D721Med (cell line): Measurements from ENCODE around the gene HS3ST2.
"Not testable (repeated sequence)": the region's sequence is repeated elsewhere in the genome, so short reads cannot be mapped to it uniquely, and the experiment has no call there.

Experiments
- DNase-seq: peaks from one replicate; pipeline ENCODE4 v3.0.0; 2011; ENCODE audit warnings: low spot score; ENCODE audit not compliant: insufficient read length
- FAIRE-seq: peaks from 2 replicates; lab custom pipeline; 2011; peaks lifted over from hg19 to GRCh38; lab: Jason Lieb, UNC
- CTCF ChIP-seq: IDR thresholded peaks from 2 replicates; pipeline ENCODE4 v1.5.1; 2012; ENCODE audit warnings: mild to moderate bottlenecking, control low read depth; ENCODE audit not compliant: insufficient read depth; ENCODE audit errors: missing control alignments

The HS3ST2 gene

GRCh38 chr16:22938647-22939046 is 124.7 kb downstream of the HS3ST2 start:
- no peak for DNase-seq

GRCh38 chr16:22939744-22940363 is 125.9 kb downstream of the HS3ST2 start:
- DNase-seq, FAIRE-seq: not testable (repeated sequence)

More at GRCh38 chr16:22938647-22939046, 124.7 kb downstream of the HS3ST2 start:
- no peak for FAIRE-seq
- TF ChIP-seq CTCF = no peak

GRCh38 chr16:22941970-22942501 is 128.1 kb downstream of the HS3ST2 start:
- FAIRE-seq (no peak), DNase-seq (no peak)
- no peak for TF ChIP-seq CTCF

GRCh38 chr16:22942811-22943210 is 128.8 kb downstream of the HS3ST2 start:
- FAIRE-seq = no peak
- no peak for TF ChIP-seq CTCF
- DNase-seq = no peak

- TF ChIP-seq CTCF = no peak
- no peak for DNase-seq
- FAIRE-seq = no peak
Measured at GRCh38 chr16:22945361-22945760, 131.4 kb downstream of the HS3ST2 start.

- FAIRE-seq (no peak), DNase-seq (no peak)
- TF ChIP-seq CTCF = no peak
Measured at GRCh38 chr16:22946433-22946832, 132.5 kb downstream of the HS3ST2 start.

GRCh38 chr16:22948058-22948602 is 134.2 kb downstream of the HS3ST2 start:
- FAIRE-seq (no peak), DNase-seq (no peak)
- no peak for TF ChIP-seq CTCF
